CD14-positive monocyte (primary cell): ENCODE data around the gene TOR1B. TPM values are rescaled to one million over a fixed set of nuclear protein-coding genes. Genes with fewer than 3 reads are reported as not detected.

Experiments
- DNase-seq, 3 donors: peaks; one replicate each; pipeline ENCODE4 v3.0.0-alpha.2; 2011 to 2022
- H2AFZ ChIP-seq: 2 replicates; pipeline ENCODE4 v1.6.0; 2012; ENCODE audit warnings: mild to moderate bottlenecking, low read depth, low read length, inconsistent platforms; ENCODE audit not compliant: insufficient read depth, poor library complexity, severe bottlenecking
- H3K27ac ChIP-seq, 2 donors: 1 replicate in 1 of 2; 2 replicates in 1 of 2; pipeline ENCODE4 v1.5.1; 2012 to 2013; ENCODE audit warnings: low read length in 2 of 2, control low read depth in 1 of 2, inconsistent platforms in 1 of 2, low read depth in 1 of 2, mild to moderate bottlenecking in 1 of 2
- H3K27me3 ChIP-seq, 2 donors: one replicate each; pipeline versions ENCODE4 v1.6.0 to v1.6.1; 2011 to 2013; ENCODE audit warnings: low read length in 2 of 2; ENCODE audit not compliant: control insufficient read depth in 2 of 2, insufficient read depth in 2 of 2
- H3K36me3 ChIP-seq, 2 donors: replicated peaks in 1 of 2; 1 replicate in 1 of 2; 2 replicates in 1 of 2; pipeline versions ENCODE4 v1.5.1 to v1.6.1; 2012 to 2013; ENCODE audit warnings: low read length in 2 of 2, control low read depth in 1 of 2, inconsistent platforms in 1 of 2, mild to moderate bottlenecking in 1 of 2; ENCODE audit not compliant: insufficient read depth in 2 of 2, control insufficient read depth in 1 of 2
- H3K4me1 ChIP-seq, 2 donors: 1 replicate in 1 of 2; 2 replicates in 1 of 2; pipeline versions ENCODE4 v1.5.1 to v1.6.1; 2012 to 2013; ENCODE audit warnings: low read length in 2 of 2, control low read depth in 1 of 2, inconsistent platforms in 1 of 2, mild to moderate bottlenecking in 1 of 2, moderate library complexity in 1 of 2; ENCODE audit not compliant: insufficient read depth in 2 of 2, control insufficient read depth in 1 of 2
- H3K4me2 ChIP-seq: replicated peaks from 2 replicates; pipeline ENCODE3; 2012; ENCODE audit warnings: low read length, moderate library complexity, mild to moderate bottlenecking; ENCODE audit not compliant: poor library complexity, severe bottlenecking; ENCODE audit errors: extremely low read depth
- H3K4me3 ChIP-seq, 3 experiments: fragments of 200-600 bp in 1 of 3; sonication (generic) in 1 of 3; replicated peaks in 1 of 3; 1 replicate in 2 of 3; 2 replicates in 1 of 3; pipeline ENCODE4 v1.5.1; 2011 to 2013; ENCODE audit warnings: low read length in 3 of 3, mild to moderate bottlenecking in 3 of 3, control low read depth in 2 of 3, low read depth in 2 of 3, inconsistent platforms in 1 of 3, moderate library complexity in 1 of 3
- H3K79me2 ChIP-seq: 2 replicates; pipeline ENCODE4 v1.6.0; 2012; ENCODE audit warnings: mild to moderate bottlenecking, control low read depth, inconsistent platforms, low read length, moderate library complexity; ENCODE audit not compliant: insufficient read depth
- H3K9ac ChIP-seq: 2 replicates; pipeline ENCODE4 v1.6.0; 2017; ENCODE audit warnings: low read length, mild to moderate bottlenecking; ENCODE audit not compliant: insufficient read depth, poor library complexity, severe bottlenecking
- H3K9me3 ChIP-seq, 2 donors: replicated peaks in 1 of 2; 1 replicate in 1 of 2; 2 replicates in 1 of 2; pipeline versions ENCODE4 v1.5.1 to v1.6.1; 2012 to 2013; ENCODE audit warnings: low read length in 2 of 2, control low read depth in 1 of 2; ENCODE audit not compliant: control insufficient read depth in 1 of 2, insufficient read depth in 1 of 2
- H4K20me1 ChIP-seq: 2 replicates; pipeline ENCODE4 v1.6.0; 2012; ENCODE audit warnings: mild to moderate bottlenecking, low read length, control low read depth, moderate library complexity; ENCODE audit not compliant: insufficient read depth
- H3K27ac Mint-ChIP-seq, 7 donors: one replicate each; pipeline ENCODE4 v1.8.0; 2020; ENCODE audit warnings: mild to moderate bottlenecking in 7 of 7, mixed read lengths in 7 of 7, moderate library complexity in 6 of 7, inconsistent platforms in 2 of 7
- H3K27me3 Mint-ChIP-seq, 3 donors: one replicate each; pipeline ENCODE4 v1.8.0; 2021 to 2022; ENCODE audit warnings: low read depth in 3 of 3, mild to moderate bottlenecking in 3 of 3, mixed read lengths in 3 of 3, moderate library complexity in 3 of 3, inconsistent platforms in 1 of 3
- H3K36me3 Mint-ChIP-seq, 2 donors: one replicate each; pipeline ENCODE4 v1.8.0; 2020; ENCODE audit warnings: mixed read lengths in 2 of 2, inconsistent platforms in 1 of 2, mild to moderate bottlenecking in 1 of 2
- H3K4me1 Mint-ChIP-seq: one replicate; pipeline ENCODE4 v1.8.0; 2020; ENCODE audit warnings: mild to moderate bottlenecking, mixed read lengths
- H3K4me3 Mint-ChIP-seq, 2 donors: one replicate each; pipeline ENCODE4 v1.8.0; 2020; ENCODE audit warnings: mild to moderate bottlenecking in 2 of 2, mixed read lengths in 2 of 2, moderate library complexity in 1 of 2
- H3K9me3 Mint-ChIP-seq, 7 donors: one replicate each; pipeline ENCODE4 v1.8.0; 2020 to 2022; ENCODE audit warnings: mixed read lengths in 7 of 7, mild to moderate bottlenecking in 6 of 7, moderate library complexity in 6 of 7, inconsistent platforms in 2 of 7
- CTCF ChIP-seq: fragments of 200-600 bp; IDR thresholded peaks from one replicate; pipeline ENCODE4 v1.8.0; 2022; ENCODE audit warnings: antibody characterized with exemption, mild to moderate bottlenecking
- WGBS: methylation state at CpG from one replicate; pipeline ENCODE4 v1.1.5; 2013; ENCODE audit warnings: missing lambda C conversion rate; ENCODE audit not compliant: insufficient coverage; 5-methylcytosine and 5-hydroxymethylcytosine counted together
- intact Hi-C, 2 donors: fragments of 100-400 bp; cut with micrococcal nuclease; formaldehyde crosslinking; loops; one replicate each; pipeline versions ENCODE4 v1.15.0 to v1.15.1; 2023
- polyA plus RNA-seq, 3 donors: library from polyadenylated mRNA; depleted of rRNA in 1 of 3; unstranded in 2 of 3; stranded (reverse) in 1 of 3; fragments of 300-500 nt in 2 of 3; fragments of >200 nt in 1 of 3; fragmentation: Illumina TruSeq in 2 of 3; gene quantifications; 1 replicate in 2 of 3; 2 replicates in 1 of 3; pipeline ENCODE4 v1.2.3, GENCODE V29; 2012 to 2021

The TOR1B gene
- polyA plus RNA-seq, 3 donors, result 15.8 to 22.5 (median 18.0) TPM

GRCh38 chr9:129850821-129851550 is 48.0 kb downstream of the TOR1B start:
- DNase-seq, result no peak

GRCh38 chr9:129851821-129852220 is 48.8 kb downstream of the TOR1B start:
- H3K9me3 Mint-ChIP-seq, result peaks cover 0 to 3% (median 0%) of the 10 kb centered on the region in 7 donors
- H3K36me3 Mint-ChIP-seq, result peaks cover 69 to 75% of the 10 kb centered on the region in 2 donors
- H3K27me3 ChIP-seq, result no peaks in the 10 kb centered on the region
- no peak overlapping the region for H3K4me2 ChIP-seq
- H3K27ac Mint-ChIP-seq, result peak overlapping the region in 2 of 7 donors; percentile 29 to 63
- no peak for DNase-seq
- no peaks in the 10 kb centered on the region for H3K79me2 ChIP-seq
- peaks cover 5% of the 10 kb centered on the region for H3K4me1 Mint-ChIP-seq
- H3K27me3 Mint-ChIP-seq, result peaks cover 0 to 2% (median 0%) of the 10 kb centered on the region in 3 donors
- no peaks in the 10 kb centered on the region for H4K20me1 ChIP-seq
- H3K27ac ChIP-seq, result no peak overlapping the region
- peaks cover 5 to 7% of the 10 kb centered on the region in 2 donors for H3K4me1 ChIP-seq
- no peak overlapping the region for H3K4me3 Mint-ChIP-seq
- H3K36me3 ChIP-seq, result peaks cover 45 to 67% of the 10 kb centered on the region in 2 donors
- no peak overlapping the region for H3K9ac ChIP-seq
- no peak overlapping the region for H2AFZ ChIP-seq
- WGBS, result 100% methylated on average over 3 of the region's 5 CpGs
- no peak overlapping the region for H3K4me3 ChIP-seq
- H3K9me3 ChIP-seq, result no peaks in the 10 kb centered on the region
- intact Hi-C loops, result no loop called here
- TF ChIP-seq CTCF, result no peak

More at GRCh38 chr9:129850821-129851550, 48.0 kb downstream of the TOR1B start:
- Mint-ChIP-seq H3K9me3 (peaks cover 0 to 3% (median 0%) of the 10 kb centered on the region in 7 donors), H3K27me3 (no peaks in the 10 kb centered on the region), H3K4me1 (peaks cover 8% of the 10 kb centered on the region), H3K36me3 (peaks cover 62 to 67% of the 10 kb centered on the region in 2 donors), H3K27ac (no peak overlapping the region), H3K4me3 (no peak overlapping the region)
- Histone ChIP-seq H3K27ac (no peak overlapping the region), H3K36me3 (peaks cover 43 to 58% of the 10 kb centered on the region in 2 donors), H3K4me3 (no peak overlapping the region), H3K27me3 (no peaks in the 10 kb centered on the region), H2AFZ (no peak overlapping the region), H3K79me2 (no peaks in the 10 kb centered on the region), H3K9me3 (no peaks in the 10 kb centered on the region), H3K4me1 (peaks cover 7 to 11% of the 10 kb centered on the region in 2 donors), H4K20me1 (no peaks in the 10 kb centered on the region), H3K4me2 (no peak overlapping the region), H3K9ac (no peak overlapping the region)
- TF ChIP-seq CTCF, result no peak
- intact Hi-C loops, result no loop called here
- 100% methylated on average over 1 of the region's 6 CpGs for WGBS
